Measurements from ENCODE around the gene GPN1.

DNA sequence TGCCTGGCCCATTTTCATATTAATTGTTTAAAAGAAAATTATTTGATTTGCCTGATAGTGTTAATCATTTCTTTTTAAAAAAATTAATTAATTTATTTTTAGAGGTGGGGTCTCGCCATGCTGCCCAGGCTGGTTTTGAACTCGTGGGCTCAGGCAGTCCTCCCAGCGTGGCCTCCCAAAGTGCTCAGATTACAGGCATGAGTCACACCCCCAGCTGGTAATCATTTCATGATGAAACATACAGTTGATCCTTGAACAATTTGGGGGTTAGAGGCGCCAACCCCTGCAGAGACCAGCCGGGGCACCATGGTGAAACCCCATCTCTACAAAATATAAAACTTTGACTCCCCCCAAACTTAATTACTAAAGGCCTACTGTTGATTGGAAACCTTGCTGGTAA lies 7.9 kb downstream of the GPN1 start:
- no peak for TF ChIP-seq POLR2A (IDR thresholded peaks at IDR 0.05)
- no peak for TF ChIP-seq POLR2AphosphoS5 (IDR thresholded peaks at IDR 0.05)
- TF ChIP-seq, protein P1, sequence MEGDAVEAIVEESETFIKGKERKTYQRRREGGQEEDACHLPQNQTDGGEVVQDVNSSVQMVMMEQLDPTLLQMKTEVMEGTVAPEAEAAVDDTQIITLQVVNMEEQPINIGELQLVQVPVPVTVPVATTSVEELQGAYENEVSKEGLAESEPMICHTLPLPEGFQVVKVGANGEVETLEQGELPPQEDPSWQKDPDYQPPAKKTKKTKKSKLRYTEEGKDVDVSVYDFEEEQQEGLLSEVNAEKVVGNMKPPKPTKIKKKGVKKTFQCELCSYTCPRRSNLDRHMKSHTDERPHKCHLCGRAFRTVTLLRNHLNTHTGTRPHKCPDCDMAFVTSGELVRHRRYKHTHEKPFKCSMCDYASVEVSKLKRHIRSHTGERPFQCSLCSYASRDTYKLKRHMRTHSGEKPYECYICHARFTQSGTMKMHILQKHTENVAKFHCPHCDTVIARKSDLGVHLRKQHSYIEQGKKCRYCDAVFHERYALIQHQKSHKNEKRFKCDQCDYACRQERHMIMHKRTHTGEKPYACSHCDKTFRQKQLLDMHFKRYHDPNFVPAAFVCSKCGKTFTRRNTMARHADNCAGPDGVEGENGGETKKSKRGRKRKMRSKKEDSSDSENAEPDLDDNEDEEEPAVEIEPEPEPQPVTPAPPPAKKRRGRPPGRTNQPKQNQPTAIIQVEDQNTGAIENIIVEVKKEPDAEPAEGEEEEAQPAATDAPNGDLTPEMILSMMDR (IDR thresholded peaks at IDR 0.05), result no peak
- TF ChIP-seq EP300 (IDR thresholded peaks at IDR 0.05), result no peak
